ENCODE data around the gene DUSP8.

GRCh38 chr11:1541474-1542204 is 30.4 kb downstream of the DUSP8 start:
- no peak for TF ChIP-seq POLR2A (IDR thresholded peaks at IDR 0.05)
- no peak for TF ChIP-seq CTCF (IDR thresholded peaks at IDR 0.05)
- TF ChIP-seq POLR2AphosphoS5 (IDR thresholded peaks at IDR 0.05), result no peak
- TF ChIP-seq EP300 (IDR thresholded peaks at IDR 0.05), result no peak

All from suprapubic skin (tissue), 4 donors.